LNCAP (cell line): ENCODE results near the gene ACER3.

Experiments used
- TF ChIP-seq, protein P1 (sequence below): fragments of 450-650 bp; IDR thresholded peaks from 2 replicates; pipeline ENCODE4 v1.5.1; 2017; ENCODE audit warnings: mild to moderate bottlenecking

Gene ACER3

DNA sequence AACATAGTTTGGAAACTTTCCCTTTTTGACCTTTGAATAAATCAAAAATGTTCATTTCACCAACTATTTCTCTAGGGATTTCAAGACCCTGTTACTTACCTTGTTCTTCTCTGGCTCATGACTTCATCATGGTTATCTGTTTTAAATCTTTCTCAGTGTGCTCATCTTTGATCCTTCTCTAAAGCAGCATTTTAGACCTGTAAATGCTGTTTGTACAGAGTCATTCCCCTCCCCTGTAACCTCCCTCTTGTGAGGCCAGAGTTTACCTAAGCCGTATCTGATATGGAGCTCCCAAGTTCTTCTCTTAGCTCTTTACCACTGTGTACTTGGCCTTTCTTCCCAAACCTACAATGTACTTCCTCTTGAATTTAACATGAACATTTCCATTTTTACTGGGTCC is 56.0 kb downstream of the ACER3 start:
- TF ChIP-seq, protein P1, sequence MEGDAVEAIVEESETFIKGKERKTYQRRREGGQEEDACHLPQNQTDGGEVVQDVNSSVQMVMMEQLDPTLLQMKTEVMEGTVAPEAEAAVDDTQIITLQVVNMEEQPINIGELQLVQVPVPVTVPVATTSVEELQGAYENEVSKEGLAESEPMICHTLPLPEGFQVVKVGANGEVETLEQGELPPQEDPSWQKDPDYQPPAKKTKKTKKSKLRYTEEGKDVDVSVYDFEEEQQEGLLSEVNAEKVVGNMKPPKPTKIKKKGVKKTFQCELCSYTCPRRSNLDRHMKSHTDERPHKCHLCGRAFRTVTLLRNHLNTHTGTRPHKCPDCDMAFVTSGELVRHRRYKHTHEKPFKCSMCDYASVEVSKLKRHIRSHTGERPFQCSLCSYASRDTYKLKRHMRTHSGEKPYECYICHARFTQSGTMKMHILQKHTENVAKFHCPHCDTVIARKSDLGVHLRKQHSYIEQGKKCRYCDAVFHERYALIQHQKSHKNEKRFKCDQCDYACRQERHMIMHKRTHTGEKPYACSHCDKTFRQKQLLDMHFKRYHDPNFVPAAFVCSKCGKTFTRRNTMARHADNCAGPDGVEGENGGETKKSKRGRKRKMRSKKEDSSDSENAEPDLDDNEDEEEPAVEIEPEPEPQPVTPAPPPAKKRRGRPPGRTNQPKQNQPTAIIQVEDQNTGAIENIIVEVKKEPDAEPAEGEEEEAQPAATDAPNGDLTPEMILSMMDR, result no peak

DNA sequence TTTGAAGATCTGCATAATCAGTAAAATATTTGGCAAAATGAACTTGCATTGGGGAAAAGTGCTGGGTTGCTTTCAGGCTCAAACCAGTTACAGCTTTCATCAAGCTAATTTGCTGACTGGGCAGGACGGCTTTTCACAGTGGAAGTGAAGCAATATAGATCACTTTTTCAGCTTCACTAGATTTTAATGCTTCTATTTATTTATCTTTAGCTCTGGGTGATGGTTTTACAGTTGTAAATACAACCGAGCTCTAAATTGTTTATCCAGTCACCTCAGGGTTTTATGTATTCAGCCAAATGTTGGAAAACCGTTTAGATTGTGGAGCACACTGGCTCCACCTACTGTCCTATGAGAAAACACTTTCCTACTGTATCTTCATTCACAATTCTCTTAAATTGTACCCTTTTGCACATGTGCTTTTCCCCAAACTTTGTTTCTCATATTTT is 58.2 kb downstream of the ACER3 start:
- TF ChIP-seq, protein P1, result peak; percentile 77

DNA sequence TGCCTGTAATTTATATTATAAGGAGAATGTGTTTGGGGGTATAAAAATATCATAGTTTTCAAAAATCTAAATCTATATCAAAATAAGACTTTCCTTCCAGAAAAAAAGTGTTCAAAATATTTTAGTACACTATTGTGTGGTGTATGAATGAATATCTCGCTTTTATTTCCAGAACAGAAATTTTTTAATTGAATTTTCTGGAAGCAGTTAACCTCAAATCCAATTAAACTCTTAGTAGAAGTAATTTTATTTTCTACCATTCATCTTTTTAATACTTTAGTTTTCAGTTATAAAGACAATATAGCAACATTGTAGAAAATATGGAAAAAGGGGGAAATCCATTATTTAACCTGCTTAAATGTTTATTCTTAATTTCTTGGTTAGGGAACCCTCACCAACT is 58.7 kb downstream of the ACER3 start:
- TF ChIP-seq, protein P1, result no peak

DNA sequence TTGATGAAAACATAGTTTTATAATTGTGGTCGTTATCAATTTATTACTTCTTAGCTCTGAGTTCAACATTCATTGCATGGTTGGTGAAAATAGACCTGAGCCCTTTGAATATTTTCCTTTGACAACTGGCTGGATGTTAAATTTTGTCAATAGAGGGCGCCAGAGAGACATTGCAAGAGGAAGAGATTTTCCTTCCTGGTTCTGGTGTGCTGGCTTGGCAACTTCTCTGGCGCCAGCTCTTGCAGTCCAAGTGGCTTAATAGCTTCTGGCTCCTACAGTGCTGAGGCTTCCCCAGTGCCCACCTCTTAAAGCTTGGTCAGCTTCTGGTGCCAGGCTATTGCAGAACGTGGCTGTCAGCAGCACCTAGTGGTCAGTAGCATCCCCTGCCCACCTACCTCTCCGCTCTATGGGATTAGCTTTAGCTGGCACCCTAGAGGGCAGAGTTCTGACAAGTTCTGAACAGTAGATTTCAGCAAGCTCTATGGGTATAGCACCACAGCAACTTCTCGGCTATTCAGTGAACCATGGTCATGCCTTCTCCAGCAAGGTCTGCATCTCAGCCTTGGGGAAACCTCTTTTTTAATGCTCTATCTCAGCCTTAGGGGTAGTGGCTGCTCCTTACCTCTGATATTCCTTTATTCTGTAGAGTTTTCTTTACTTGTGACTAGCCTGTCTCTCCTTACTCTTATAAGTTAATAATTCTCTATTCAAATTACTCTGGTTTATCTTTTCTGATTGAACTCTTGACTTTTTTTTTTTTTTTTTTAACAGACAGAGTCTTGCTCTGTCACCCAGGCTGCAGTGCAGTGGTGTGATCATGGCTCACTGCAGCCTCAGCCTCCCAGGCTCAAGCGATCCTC is 59.4 kb downstream of the ACER3 start:
- TF ChIP-seq, protein P1, result peak; percentile 86

DNA sequence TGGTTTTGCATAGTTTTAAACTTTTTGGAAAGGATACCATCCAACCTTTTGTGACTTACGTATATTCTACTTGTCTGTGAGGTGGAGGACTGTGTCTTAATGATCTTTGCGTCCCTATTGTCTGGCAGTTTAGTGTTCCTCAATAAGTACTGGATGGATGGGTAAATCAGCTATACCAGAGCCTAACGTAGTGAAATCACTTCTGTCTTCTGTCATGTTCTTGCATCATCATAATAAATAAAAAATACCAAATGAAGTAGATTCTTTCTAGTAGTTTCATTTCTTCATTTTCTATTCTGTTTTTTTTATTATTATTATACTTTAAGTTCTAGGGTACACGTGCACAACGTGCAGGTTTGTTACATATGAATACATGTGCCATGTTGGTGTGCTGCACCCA is 66.4 kb downstream of the ACER3 start:
- TF ChIP-seq, protein P1, result no peak

DNA sequence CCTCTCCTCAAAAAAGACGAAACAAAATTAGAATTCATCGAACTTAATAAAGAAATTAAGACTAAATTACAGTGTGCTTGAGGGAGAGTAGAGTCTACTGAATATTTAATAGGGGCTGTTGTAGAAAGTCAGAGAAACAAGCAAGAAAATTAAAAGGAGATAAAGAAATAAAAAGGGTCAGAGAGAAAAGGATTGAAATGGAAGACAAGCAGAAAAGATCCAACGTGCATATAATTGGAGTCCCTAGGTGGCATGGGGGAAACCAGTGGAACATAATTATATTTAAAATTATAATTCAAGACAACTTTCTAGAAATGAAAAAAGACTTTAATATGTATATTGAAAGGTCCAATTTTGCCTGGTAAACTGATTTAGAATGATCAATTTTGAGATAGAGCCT is 74.3 kb downstream of the ACER3 start:
- TF ChIP-seq, protein P1, result no peak

DNA sequence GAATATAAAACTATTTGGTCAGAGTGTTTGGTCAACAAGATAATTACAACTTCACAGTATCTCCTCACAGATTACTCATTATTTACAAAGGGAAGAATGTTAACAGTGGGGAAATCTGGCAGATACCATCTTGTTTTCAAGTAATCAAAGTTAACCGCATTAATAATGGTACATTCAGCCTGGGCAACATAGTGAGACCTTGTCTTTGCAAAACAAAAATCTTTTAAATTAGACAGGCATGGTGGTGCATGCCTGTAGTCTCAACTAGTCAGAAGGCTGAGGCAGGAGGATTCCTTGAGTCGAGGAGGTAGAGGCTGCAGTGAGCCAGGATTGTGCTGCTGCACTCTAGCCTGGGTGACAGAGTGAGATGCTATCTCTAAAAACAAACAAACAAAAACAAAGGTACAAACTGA is 78.5 kb downstream of the ACER3 start:
- TF ChIP-seq, protein P1, result no peak
